SH-SY5Y (cell line): ENCODE data around the gene ZW10.

Experiments
- GATA2 ChIP-seq: IDR thresholded peaks from 2 replicates; pipeline ENCODE4 v1.6.1; 2011; ENCODE audit warnings: mild to moderate bottlenecking, low read depth, low read length
- GATA3 ChIP-seq: IDR thresholded peaks from 2 replicates; pipeline ENCODE4 v1.6.1; 2011; ENCODE audit warnings: low read depth, mild to moderate bottlenecking, low read length, moderate library complexity

DNA sequence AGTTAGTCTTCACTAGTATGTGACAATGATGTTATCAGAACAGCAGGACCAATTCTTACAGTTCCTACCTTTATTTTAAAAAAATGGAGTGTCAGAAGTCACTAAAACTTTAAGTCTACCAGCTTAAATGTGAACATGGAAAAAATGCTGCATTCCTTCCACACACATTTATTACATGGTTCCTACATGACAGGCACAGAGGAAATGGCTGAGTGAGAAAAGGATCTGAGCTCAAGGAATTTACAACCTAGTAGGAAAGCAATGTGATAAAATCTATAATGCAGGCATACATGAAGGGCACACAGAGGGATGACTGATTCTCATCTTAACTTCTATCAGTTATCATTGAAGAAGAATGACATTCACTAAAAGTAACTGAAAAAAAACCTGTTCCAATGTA, 29.1 kb upstream of the ZW10 start:
- TF ChIP-seq GATA2, result no peak
- no peak for TF ChIP-seq GATA3
